ENCODE data around the gene MRPL43. TPM values are rescaled to one million over a fixed set of nuclear protein-coding genes. Genes with fewer than 3 reads are reported as not detected.
A peak's percentile ranks its signal among the peaks of the same experiment; 100 is the strongest.

MRPL43 gene
- total RNA-seq, 2 donors from 2014 or later = 68.9 to 72.8 TPM

DNA sequence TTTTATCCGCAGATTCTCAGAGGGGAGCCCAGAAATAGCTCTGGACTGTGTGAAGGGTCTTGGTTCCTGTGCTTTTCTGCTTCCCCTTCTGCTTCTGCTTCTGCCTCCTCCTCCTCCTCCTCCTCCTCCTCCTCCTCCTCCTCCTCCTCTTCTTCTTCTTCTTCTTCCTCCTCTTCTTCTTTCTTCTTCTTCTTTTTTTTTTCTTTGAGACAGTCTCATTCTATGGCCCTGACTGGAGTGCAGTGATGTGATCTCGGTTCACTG, 32.1 kb upstream of the MRPL43 start:
- Mint-ChIP-seq H3K9me3 (no peaks in the 10 kb centered on the region), H3K36me3 (ENCODE audit: low read depth) (no peaks in the 10 kb centered on the region), H3K4me1 (peaks cover 4% of the 10 kb centered on the region), H3K27ac (no peak overlapping the region), H3K4me3 (no peak overlapping the region), H3K27me3 (ENCODE audit: insufficient read depth) (peaks cover 68% of the 10 kb centered on the region)
- Histone ChIP-seq H3K4me1 (ENCODE audit: control insufficient read depth, insufficient read depth, low read length) (no peaks in the 10 kb centered on the region), H3K27ac (ENCODE audit: low read depth, low read length) (no peak overlapping the region), H3K9ac (ENCODE audit: extremely low read depth, low read length, poor library complexity, severe bottlenecking) (no peak overlapping the region), H3K36me3 (ENCODE audit: control insufficient read depth, insufficient read depth, low read length) (no peaks in the 10 kb centered on the region), H3K27me3 (ENCODE audit: control insufficient read depth, insufficient read depth, low read length, poor library complexity, severe bottlenecking) (peaks cover 63% of the 10 kb centered on the region), H3K4me3 (ENCODE audit: low read length) (no peak overlapping the region), H3K9me3 (ENCODE audit: control insufficient read depth, low read length) (no peaks in the 10 kb centered on the region)
- no peak for DNase-seq
- TF ChIP-seq, protein P1, sequence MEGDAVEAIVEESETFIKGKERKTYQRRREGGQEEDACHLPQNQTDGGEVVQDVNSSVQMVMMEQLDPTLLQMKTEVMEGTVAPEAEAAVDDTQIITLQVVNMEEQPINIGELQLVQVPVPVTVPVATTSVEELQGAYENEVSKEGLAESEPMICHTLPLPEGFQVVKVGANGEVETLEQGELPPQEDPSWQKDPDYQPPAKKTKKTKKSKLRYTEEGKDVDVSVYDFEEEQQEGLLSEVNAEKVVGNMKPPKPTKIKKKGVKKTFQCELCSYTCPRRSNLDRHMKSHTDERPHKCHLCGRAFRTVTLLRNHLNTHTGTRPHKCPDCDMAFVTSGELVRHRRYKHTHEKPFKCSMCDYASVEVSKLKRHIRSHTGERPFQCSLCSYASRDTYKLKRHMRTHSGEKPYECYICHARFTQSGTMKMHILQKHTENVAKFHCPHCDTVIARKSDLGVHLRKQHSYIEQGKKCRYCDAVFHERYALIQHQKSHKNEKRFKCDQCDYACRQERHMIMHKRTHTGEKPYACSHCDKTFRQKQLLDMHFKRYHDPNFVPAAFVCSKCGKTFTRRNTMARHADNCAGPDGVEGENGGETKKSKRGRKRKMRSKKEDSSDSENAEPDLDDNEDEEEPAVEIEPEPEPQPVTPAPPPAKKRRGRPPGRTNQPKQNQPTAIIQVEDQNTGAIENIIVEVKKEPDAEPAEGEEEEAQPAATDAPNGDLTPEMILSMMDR (conservative IDR thresholded peaks at IDR 0.05) = no peak
- WGBS, 2 experiments (ENCODE audit: insufficient coverage in 1 of 2, insufficient read length in 1 of 2) = 47 to 100% methylated on average over 1 to 2 of the region's 2 CpGs

DNA sequence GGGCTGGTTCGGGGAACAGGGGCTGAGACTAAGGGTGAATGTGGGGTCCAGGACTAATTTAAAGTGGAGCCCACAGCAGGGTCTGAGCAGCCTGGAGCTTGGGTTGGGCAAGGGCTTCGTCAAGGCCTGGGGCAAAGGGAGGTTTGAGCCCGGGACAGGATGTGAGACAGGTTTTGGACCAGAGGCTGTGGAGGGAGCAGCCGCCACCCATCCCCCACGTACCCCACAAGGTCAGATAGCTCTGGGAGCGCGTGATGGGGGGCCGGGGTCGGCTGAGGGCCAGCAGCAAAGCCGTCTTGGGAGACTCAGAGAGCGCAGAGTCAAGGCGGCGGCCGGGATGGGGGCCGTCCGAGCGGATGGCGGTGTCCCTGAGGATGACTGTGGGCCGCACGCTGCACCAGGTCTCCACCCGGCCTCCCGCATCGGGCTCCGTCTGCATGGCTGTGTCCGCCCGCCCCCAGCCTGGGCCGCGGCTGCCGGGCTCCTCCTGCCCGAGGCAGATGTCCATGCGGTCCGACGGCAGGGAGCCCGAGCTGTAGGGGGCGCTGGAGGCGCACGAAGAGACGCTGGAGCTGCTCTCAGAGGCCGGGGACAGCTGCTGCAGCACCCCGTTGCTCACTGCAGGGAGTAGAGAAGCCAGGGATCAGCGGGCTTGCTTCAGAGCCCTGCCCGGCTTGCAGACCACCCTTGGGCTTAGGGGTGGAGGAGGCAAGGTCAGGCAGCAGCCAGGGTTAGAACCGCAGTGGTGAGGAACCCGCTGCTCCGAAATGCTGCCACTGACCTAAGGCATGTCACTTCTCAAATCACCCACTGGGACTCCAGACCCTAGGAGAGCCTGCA, 31.5 kb upstream of the MRPL43 start:
- Histone ChIP-seq H3K4me1 (ENCODE audit: control insufficient read depth, insufficient read depth, low read length) (no peaks in the 10 kb centered on the region), H3K9ac (ENCODE audit: extremely low read depth, low read length, poor library complexity, severe bottlenecking) (no peak overlapping the region), H3K4me3 (ENCODE audit: low read length) (no peak overlapping the region), H3K27ac (ENCODE audit: low read depth, low read length) (no peak overlapping the region), H3K36me3 (ENCODE audit: control insufficient read depth, insufficient read depth, low read length) (no peaks in the 10 kb centered on the region), H3K9me3 (ENCODE audit: control insufficient read depth, low read length) (no peaks in the 10 kb centered on the region), H3K27me3 (ENCODE audit: control insufficient read depth, insufficient read depth, low read length, poor library complexity, severe bottlenecking) (peaks cover 63% of the 10 kb centered on the region)
- TF ChIP-seq, protein P1 (conservative IDR thresholded peaks at IDR 0.05) = peak; percentile 95
- H3K27me3 Mint-ChIP-seq (ENCODE audit: insufficient read depth) = peaks cover 72% of the 10 kb centered on the region
- WGBS, 2 experiments (ENCODE audit: insufficient coverage in 1 of 2, insufficient read length in 1 of 2) = 19 to 27% methylated on average over 19 to 45 of the region's 45 CpGs
- no peak overlapping the region for H3K27ac Mint-ChIP-seq
- DNase-seq = peak; percentile 98
- H3K36me3 Mint-ChIP-seq (ENCODE audit: low read depth) = no peaks in the 10 kb centered on the region
- peaks cover 8% of the 10 kb centered on the region for H3K4me1 Mint-ChIP-seq
- no peaks in the 10 kb centered on the region for H3K9me3 Mint-ChIP-seq
- H3K4me3 Mint-ChIP-seq = peak overlapping the region; percentile 44

DNA sequence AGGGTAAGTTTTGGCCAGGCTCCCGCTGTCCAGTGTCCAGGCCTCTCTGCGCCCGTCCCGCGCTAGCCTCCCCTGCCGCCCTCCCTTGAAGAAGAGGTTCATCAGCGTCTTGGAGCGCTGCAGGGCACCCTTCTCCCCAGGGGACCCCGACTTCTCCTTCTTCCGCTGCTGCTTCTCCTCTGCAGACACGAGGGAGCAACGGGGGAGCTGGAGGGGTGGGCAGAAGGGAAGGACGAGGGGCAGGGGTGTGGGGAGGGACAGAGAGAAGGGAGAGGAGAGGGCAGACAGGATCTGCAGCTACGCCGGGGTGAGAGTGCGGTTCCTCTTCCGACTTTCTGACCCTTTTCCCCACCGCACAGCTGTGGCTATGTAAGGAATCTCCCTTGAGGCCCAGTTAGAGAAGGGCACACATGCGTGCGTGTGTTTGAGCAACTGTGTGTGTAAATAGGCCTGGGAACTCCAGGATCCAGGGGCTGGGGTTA, 30.9 kb upstream of the MRPL43 start:
- TF ChIP-seq, protein P1 (conservative IDR thresholded peaks at IDR 0.05) = no peak
- H3K27ac Mint-ChIP-seq = no peak overlapping the region
- no peaks in the 10 kb centered on the region for H3K9me3 Mint-ChIP-seq
- H3K4me3 Mint-ChIP-seq = peak overlapping the region; percentile 44
- Histone ChIP-seq H3K9ac (ENCODE audit: extremely low read depth, low read length, poor library complexity, severe bottlenecking) (no peak overlapping the region), H3K9me3 (ENCODE audit: control insufficient read depth, low read length) (no peaks in the 10 kb centered on the region), H3K36me3 (ENCODE audit: control insufficient read depth, insufficient read depth, low read length) (no peaks in the 10 kb centered on the region), H3K27ac (ENCODE audit: low read depth, low read length) (no peak overlapping the region), H3K4me1 (ENCODE audit: control insufficient read depth, insufficient read depth, low read length) (no peaks in the 10 kb centered on the region), H3K4me3 (ENCODE audit: low read length) (no peak overlapping the region), H3K27me3 (ENCODE audit: control insufficient read depth, insufficient read depth, low read length, poor library complexity, severe bottlenecking) (peaks cover 63% of the 10 kb centered on the region)
- 41 to 70% methylated on average over 2 to 20 of the region's 20 CpGs for WGBS, 2 experiments (ENCODE audit: insufficient coverage in 1 of 2, insufficient read length in 1 of 2)
- H3K27me3 Mint-ChIP-seq (ENCODE audit: insufficient read depth) = peaks cover 72% of the 10 kb centered on the region
- H3K36me3 Mint-ChIP-seq (ENCODE audit: low read depth) = no peaks in the 10 kb centered on the region
- DNase-seq = peak; percentile 70
- H3K4me1 Mint-ChIP-seq = peaks cover 12% of the 10 kb centered on the region

Data from endodermal cell (in vitro differentiated cells).